Measurements from ENCODE around the gene UGT8. TPM values are rescaled to one million over a fixed set of nuclear protein-coding genes. Genes with fewer than 3 reads are reported as not detected.

Gene UGT8
- total RNA-seq, 4 donors from 2014 or later: under 0.01 to 0.69 (median 0.15) TPM

- WGBS: 0% methylated on average over 1 of the region's 1 CpG
- H3K27me3 ChIP-seq: peaks cover 0 to 8% (median 0%) of the 10 kb centered on the region in 4 donors
- intact Hi-C loops (cut with DNase I): no loop called here
- H3K4me3 ChIP-seq: no peak overlapping the region
- no peaks in the 10 kb centered on the region for H3K36me3 ChIP-seq
- TF ChIP-seq POLR2A (IDR thresholded peaks at IDR 0.05; ENCODE audit: low read depth) (no peak), POLR2AphosphoS5 (IDR thresholded peaks at IDR 0.05) (no peak), CTCF (IDR thresholded peaks at IDR 0.05) (no peak), EP300 (IDR thresholded peaks at IDR 0.05) (no peak)
- H3K27ac ChIP-seq (replicated peaks in 1 of 4): no peak overlapping the region
- no peaks in the 10 kb centered on the region for H3K4me1 ChIP-seq
- H3K9me3 ChIP-seq: no peaks in the 10 kb centered on the region
- DNase-seq (ENCODE audit: extremely low spot score): no peak
Observed at GRCh38 chr4:114727461-114727860, 128.9 kb downstream of the UGT8 start.

Small RNA genes lying within 50 kb of the gene (small RNA-seq; reads per million reads assigned to genes)
- gene MIR577: 0 to 0.19 (median 0.08) reads per million in 3 donors

Data from esophagus muscularis mucosa (tissue), 4 donors.